OCI-LY7 (cell line): ENCODE results near the gene CCDC93. TPM values are rescaled to one million over a fixed set of nuclear protein-coding genes. Genes with fewer than 3 reads are reported as not detected.

ENCODE experiments used
- BruUV-seq: library from RNA; stranded (reverse); fragments of 400-500 nt; replicated peaks from 2 replicates; lab custom pipeline; 2021; lab: Mats Ljungman, UMichigan
- CTCF ChIA-PET: fragments of 300-600 bp; sonication (Branson Sonifier 250); formaldehyde crosslinking; loops from one replicate; lab custom pipeline; 2022; ENCODE audit warnings: antibody characterized with exemption; ENCODE audit not compliant: unreplicated experiment; lab: Charles Lee
- POLR2A ChIA-PET: fragments of 300-600 bp; sonication (Branson Sonifier 250); formaldehyde crosslinking; loops from one replicate; lab custom pipeline; 2022; ENCODE audit warnings: antibody characterized with exemption; lab: Charles Lee
- DNase-seq: peaks from one replicate; pipeline ENCODE4 v3.0.0-alpha.2; 2015; ENCODE audit warnings: low spot score
- H2AFZ ChIP-seq: fragments of 200-600 bp; sonication (generic), shearing (Covaris generic); 2 replicates; pipeline ENCODE4 v1.6.1; 2014; ENCODE audit warnings: mild to moderate bottlenecking, antibody characterized with exemption, low read length, moderate library complexity
- H3K27ac ChIP-seq: fragments of 200-600 bp; sonication (generic); 2 replicates; pipeline ENCODE4 v1.5.1; 2014; ENCODE audit warnings: mixed run types, low read depth, mild to moderate bottlenecking, moderate library complexity, low read length, inconsistent platforms; ENCODE audit not compliant: poor library complexity, severe bottlenecking
- H3K36me3 ChIP-seq: fragments of 200-600 bp; sonication (generic); 2 replicates; pipeline ENCODE4 v1.6.1; 2014; ENCODE audit warnings: mild to moderate bottlenecking, antibody characterized with exemption, low read length, moderate library complexity, mixed read lengths; ENCODE audit not compliant: insufficient read depth
- H3K4me1 ChIP-seq: fragments of 200-600 bp; sonication (generic); 2 replicates; pipeline ENCODE4 v1.5.1; 2014; ENCODE audit warnings: mild to moderate bottlenecking, low read length; ENCODE audit not compliant: insufficient read depth, poor library complexity, severe bottlenecking
- H3K4me2 ChIP-seq: fragments of 200-600 bp; sonication (generic); 2 replicates; pipeline ENCODE4 v1.6.1; 2014; ENCODE audit warnings: mild to moderate bottlenecking, low read length
- H3K4me3 ChIP-seq: fragments of 200-600 bp; sonication (generic); 2 replicates; pipeline ENCODE4 v1.5.1; 2014; ENCODE audit warnings: mild to moderate bottlenecking, low read depth, low read length; ENCODE audit not compliant: poor library complexity, severe bottlenecking
- H3K79me2 ChIP-seq: fragments of 200-600 bp; sonication (generic); 2 replicates; pipeline ENCODE4 v1.6.1; 2016; ENCODE audit warnings: low read depth, mild to moderate bottlenecking, low read length, moderate library complexity, mixed read lengths; ENCODE audit not compliant: insufficient read depth
- H3K9me2 ChIP-seq: fragments of 200-600 bp; sonication (generic); 2 replicates; pipeline ENCODE4 v1.6.1; 2016; ENCODE audit warnings: mild to moderate bottlenecking, low read length, mixed read lengths; ENCODE audit not compliant: insufficient read depth
- H3K9me3 ChIP-seq: fragments of 200-600 bp; sonication (generic); 2 replicates; pipeline ENCODE4 v1.6.1; 2014; ENCODE audit warnings: mild to moderate bottlenecking, mixed run types, low read length, mixed read lengths
- H4K20me1 ChIP-seq: fragments of 200-600 bp; sonication (generic); 2 replicates; pipeline ENCODE4 v1.6.1; 2014; ENCODE audit warnings: mild to moderate bottlenecking, antibody characterized with exemption, low read length, moderate library complexity, mixed read lengths; ENCODE audit not compliant: insufficient read depth
- EZH2phosphoT487 ChIP-seq: fragments of 200-600 bp; sonication (generic); IDR thresholded peaks from 2 replicates; pipeline ENCODE4 v1.6.1; 2018; ENCODE audit warnings: low read depth, borderline replicate concordance, mild to moderate bottlenecking, mixed run types, antibody characterized with exemption, low read length, moderate library complexity, mixed read lengths
- intact Hi-C: fragments of 100-400 bp; cut with micrococcal nuclease; formaldehyde crosslinking; loops from one replicate; pipeline ENCODE4 v1.10.0; 2022; ENCODE audit not compliant: unreplicated experiment
- total RNA-seq, 2 experiments: library from RNA; depleted of rRNA in 1 of 2; stranded (reverse); fragments of >200 nt in 1 of 2; shearing (Covaris generic) in 1 of 2; gene quantifications; 2 replicates each; pipeline ENCODE4 v1.2.3, GENCODE V29; 2014 to 2022
- TF ChIP-seq, protein P1 (sequence below): fragments of 200-600 bp; sonication (generic); conservative IDR thresholded peaks from 2 replicates; pipeline ENCODE4 v1.5.1; 2014; ENCODE audit warnings: mild to moderate bottlenecking, antibody characterized with exemption, low read length, moderate library complexity, mixed read lengths

CCDC93 gene
- total RNA-seq, 2 experiments from 2014 or later, result 25.6 to 53.8 TPM

DNA sequence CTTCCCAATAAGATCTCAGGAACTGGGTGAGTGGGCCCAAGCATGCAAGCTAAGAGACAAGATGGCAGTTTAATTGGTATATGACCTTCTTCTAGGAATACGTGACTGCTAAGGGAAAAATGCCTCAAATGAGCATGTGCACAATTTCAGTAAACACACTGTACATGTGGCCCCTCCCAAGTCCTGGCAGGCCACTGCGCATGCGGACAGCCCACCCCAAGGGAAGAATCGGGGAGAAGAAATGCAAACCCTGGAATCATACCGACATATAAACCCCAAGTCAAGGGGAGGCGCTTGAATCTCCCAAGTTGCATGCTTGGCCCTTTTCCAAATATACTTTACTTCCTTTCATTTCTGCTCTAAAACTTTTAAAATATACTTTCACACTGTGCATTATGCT is 15.2 kb upstream of the CCDC93 start:
- Histone ChIP-seq H3K4me2 (no peak overlapping the region), H4K20me1 (no peaks in the 10 kb centered on the region), H3K9me3 (no peaks in the 10 kb centered on the region), H2AFZ (no peak overlapping the region), H3K36me3 (no peaks in the 10 kb centered on the region), H3K4me3 (no peak overlapping the region), H3K9me2 (no peaks in the 10 kb centered on the region), H3K27ac (no peak overlapping the region), H3K4me1 (peaks cover 18% of the 10 kb centered on the region), H3K79me2 (no peaks in the 10 kb centered on the region)
- ChIA-PET CTCF (no interaction called here), POLR2A (interaction anchor here (0.6 to 2.0 kb wide), 3 partner anchors 11 to 62 kb away, joined by 3 to 6 read pairs (median 5); no protein-coding TSS in a partner anchor)
- TF ChIP-seq EZH2phosphoT487, result no peak
- TF ChIP-seq, protein P1, sequence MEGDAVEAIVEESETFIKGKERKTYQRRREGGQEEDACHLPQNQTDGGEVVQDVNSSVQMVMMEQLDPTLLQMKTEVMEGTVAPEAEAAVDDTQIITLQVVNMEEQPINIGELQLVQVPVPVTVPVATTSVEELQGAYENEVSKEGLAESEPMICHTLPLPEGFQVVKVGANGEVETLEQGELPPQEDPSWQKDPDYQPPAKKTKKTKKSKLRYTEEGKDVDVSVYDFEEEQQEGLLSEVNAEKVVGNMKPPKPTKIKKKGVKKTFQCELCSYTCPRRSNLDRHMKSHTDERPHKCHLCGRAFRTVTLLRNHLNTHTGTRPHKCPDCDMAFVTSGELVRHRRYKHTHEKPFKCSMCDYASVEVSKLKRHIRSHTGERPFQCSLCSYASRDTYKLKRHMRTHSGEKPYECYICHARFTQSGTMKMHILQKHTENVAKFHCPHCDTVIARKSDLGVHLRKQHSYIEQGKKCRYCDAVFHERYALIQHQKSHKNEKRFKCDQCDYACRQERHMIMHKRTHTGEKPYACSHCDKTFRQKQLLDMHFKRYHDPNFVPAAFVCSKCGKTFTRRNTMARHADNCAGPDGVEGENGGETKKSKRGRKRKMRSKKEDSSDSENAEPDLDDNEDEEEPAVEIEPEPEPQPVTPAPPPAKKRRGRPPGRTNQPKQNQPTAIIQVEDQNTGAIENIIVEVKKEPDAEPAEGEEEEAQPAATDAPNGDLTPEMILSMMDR, result no peak
- DNase-seq, result no peak
- intact Hi-C loops, result no loop called here
- BruUV-seq, result no TSS peak

DNA sequence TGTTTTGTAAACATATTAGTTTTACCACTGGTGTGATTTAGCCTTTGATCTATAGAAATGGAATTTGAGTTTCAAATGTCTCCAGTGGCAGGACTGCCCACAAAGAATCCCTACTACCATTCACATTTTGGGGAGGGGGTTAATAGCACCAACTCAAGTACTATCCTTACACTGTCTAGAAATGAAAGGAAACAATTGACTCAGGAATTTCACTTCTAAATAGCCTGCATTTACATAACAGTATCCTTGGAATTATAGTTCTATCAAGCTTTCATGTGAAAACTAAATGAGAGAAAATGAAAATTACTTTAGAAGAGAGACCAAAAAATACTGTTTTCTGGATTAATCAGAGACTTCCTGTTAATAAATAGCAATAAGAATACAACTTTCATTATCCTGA is 7.5 kb upstream of the CCDC93 start:
- Histone ChIP-seq H3K4me3 (no peak overlapping the region), H2AFZ (no peak overlapping the region), H4K20me1 (no peaks in the 10 kb centered on the region), H3K36me3 (no peaks in the 10 kb centered on the region), H3K9me3 (no peaks in the 10 kb centered on the region), H3K9me2 (no peaks in the 10 kb centered on the region), H3K79me2 (no peaks in the 10 kb centered on the region), H3K4me2 (no peak overlapping the region), H3K27ac (no peak overlapping the region), H3K4me1 (no peaks in the 10 kb centered on the region)
- CTCF ChIA-PET, result interaction anchor here (0.9 kb wide), 1 partner anchor 11 kb away, joined by 3 read pairs; no protein-coding TSS in a partner anchor
- POLR2A ChIA-PET, result interaction anchor here (1.2 kb wide), 1 partner anchor 24 kb away, joined by 3 read pairs; no protein-coding TSS in a partner anchor
- intact Hi-C loops, result no loop called here
- TF ChIP-seq, protein P1, result no peak
- no peak for TF ChIP-seq EZH2phosphoT487
- DNase-seq, result no peak
- no TSS peak for BruUV-seq

DNA sequence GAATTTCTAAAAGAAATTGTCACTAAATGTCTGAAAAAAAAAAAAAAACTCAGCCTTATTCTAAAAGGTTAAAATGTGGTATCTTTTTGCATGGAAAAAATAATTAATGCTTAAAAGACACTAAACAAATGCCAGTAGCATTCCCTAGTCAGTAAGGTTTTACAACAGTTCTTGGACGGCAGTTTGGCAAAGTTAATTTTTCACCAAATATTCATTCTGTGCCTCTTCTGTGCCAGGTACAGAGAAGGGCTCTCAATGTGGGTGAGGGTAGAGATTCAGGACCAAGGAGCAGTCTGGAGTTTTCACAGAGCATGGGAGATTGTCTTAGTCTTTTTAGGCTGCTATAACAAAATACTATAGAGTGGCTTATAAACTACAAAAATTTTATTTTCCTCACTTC is 6.0 kb upstream of the CCDC93 start:
- intact Hi-C loops, result no loop called here
- POLR2A ChIA-PET, result no interaction called here

More for the DNA sequence above, 6.0 kb upstream of the CCDC93 start:
- Histone ChIP-seq H3K9me2 (no peaks in the 10 kb centered on the region), H3K9me3 (no peaks in the 10 kb centered on the region), H2AFZ (no peak overlapping the region), H3K4me2 (no peak overlapping the region), H3K36me3 (no peaks in the 10 kb centered on the region), H3K4me1 (peaks cover 2% of the 10 kb centered on the region), H3K79me2 (no peaks in the 10 kb centered on the region), H4K20me1 (no peaks in the 10 kb centered on the region), H3K27ac (no peak overlapping the region), H3K4me3 (no peak overlapping the region)
- no peak for DNase-seq
- BruUV-seq, result no TSS peak
- TF ChIP-seq, protein P1, result no peak
- TF ChIP-seq EZH2phosphoT487, result no peak
- CTCF ChIA-PET, result no interaction called here
